Fibroblast of the aortic adventitia (primary cell): ENCODE measurements around the gene MFSD6. TPM values are rescaled to one million over a fixed set of nuclear protein-coding genes. Genes with fewer than 3 reads are reported as not detected.

Experiments
- DNase-seq: peaks from one replicate; pipeline ENCODE4 v3.0.0-alpha.2; 2010; ENCODE audit warnings: low read depth
- H3K4me3 ChIP-seq: 2 replicates; pipeline ENCODE4 v1.5.1; 2011; ENCODE audit warnings: low read depth, mild to moderate bottlenecking, control low read depth, low read length, moderate library complexity
- CTCF ChIP-seq: IDR thresholded peaks from 2 replicates; pipeline ENCODE4 v1.5.1; 2011; ENCODE audit warnings: mild to moderate bottlenecking, low read length, control low read depth, inconsistent platforms; ENCODE audit not compliant: insufficient read depth
- total RNA-seq: library from RNA; depleted of rRNA; stranded (reverse); fragments of >200 nt; gene quantifications from 2 replicates; pipeline ENCODE4 v1.2.3, GENCODE V29; 2012; ENCODE audit warnings: low replicate concordance

The MFSD6 gene
- total RNA-seq, 1 donor, result 8.0 TPM

GRCh38 chr2:190365499-190366204 is 42.5 kb upstream of the MFSD6 start:
- no peak overlapping the region for H3K4me3 ChIP-seq
- no peak for DNase-seq
- no peak for TF ChIP-seq CTCF

- DNase-seq, result no peak
- TF ChIP-seq CTCF, result no peak
- H3K4me3 ChIP-seq, result no peak overlapping the region
These were observed 41.9 kb upstream of the MFSD6 start for GRCh38 chr2:190366248-190366753.

GRCh38 chr2:190367091-190367490 is 41.1 kb upstream of the MFSD6 start:
- H3K4me3 ChIP-seq, result no peak overlapping the region
- no peak for TF ChIP-seq CTCF
- no peak for DNase-seq

GRCh38 chr2:190369635-190370034 is 38.5 kb upstream of the MFSD6 start:
- no peak for TF ChIP-seq CTCF
- DNase-seq, result no peak
- H3K4me3 ChIP-seq, result no peak overlapping the region

GRCh38 chr2:190376083-190376482 is 32.1 kb upstream of the MFSD6 start:
- DNase-seq, result no peak
- H3K4me3 ChIP-seq, result no peak overlapping the region
- TF ChIP-seq CTCF, result no peak

GRCh38 chr2:190376591-190377245 is 31.4 kb upstream of the MFSD6 start:
- TF ChIP-seq CTCF, result no peak
- no peak for DNase-seq
- no peak overlapping the region for H3K4me3 ChIP-seq
